ENCODE measurements around the gene WNK3. TPM values are rescaled to one million over a fixed set of nuclear protein-coding genes. Genes with fewer than 3 reads are reported as not detected.

The WNK3 gene
- total RNA-seq, 5 donors from 2014 or later (not counting 1 experiment from before 2014, with no cell fraction given), result 0.29 to 0.68 (median 0.40) TPM

- Histone ChIP-seq H3K4me3 (ENCODE audit: control insufficient read depth in 1 of 2, extremely low read depth in 1 of 2, low read length in 1 of 2) (no peak overlapping the region), H3K27ac (ENCODE audit: low read length) (no peak overlapping the region), H3K27me3 (replicated peaks in 1 of 2; ENCODE audit: control insufficient read depth in 2 of 2, extremely low read depth in 1 of 2, insufficient read depth in 2 of 2, low read length in 1 of 2) (no peaks in the 10 kb centered on the region), H3K9me3 (no peaks in the 10 kb centered on the region), H3K4me1 (ENCODE audit: control insufficient read depth in 1 of 2, extremely low read depth in 1 of 2, insufficient read depth in 2 of 2, low read length in 2 of 2) (no peaks in the 10 kb centered on the region), H3K36me3 (ENCODE audit: control insufficient read depth in 2 of 2, extremely low read depth in 1 of 2, insufficient read depth in 1 of 2, low read length in 1 of 2) (peaks cover 0 to 7% of the 10 kb centered on the region in 2 donors)
- Mint-ChIP-seq H3K9me3 (no peaks in the 10 kb centered on the region), H3K27me3 (peaks cover 0 to 4% of the 10 kb centered on the region in 2 donors), H3K36me3 (peaks cover 22% of the 10 kb centered on the region), H3K4me3 (no peak overlapping the region), H3K27ac (no peak overlapping the region), H3K4me1 (peaks cover 0 to 1% (median 0%) of the 10 kb centered on the region in 3 donors)
- no peak for DNase-seq
- CTCF ChIA-PET, result no interaction called here
- ATAC-seq (replicated peaks in 1 of 4), result no peak
- POLR2A ChIA-PET, result no interaction called here
These were observed 186.8 kb downstream of the WNK3 start for GRCh38 chrX:54171091-54171490.

- Mint-ChIP-seq H3K4me3 (no peak overlapping the region), H3K27me3 (peaks cover 0 to 4% of the 10 kb centered on the region in 2 donors), H3K9me3 (no peaks in the 10 kb centered on the region), H3K27ac (no peak overlapping the region), H3K36me3 (peaks cover 4% of the 10 kb centered on the region), H3K4me1 (peaks cover 0 to 1% (median 0%) of the 10 kb centered on the region in 3 donors)
- Histone ChIP-seq H3K9me3 (no peaks in the 10 kb centered on the region), H3K4me1 (ENCODE audit: control insufficient read depth in 1 of 2, extremely low read depth in 1 of 2, insufficient read depth in 2 of 2, low read length in 2 of 2) (no peaks in the 10 kb centered on the region), H3K27ac (ENCODE audit: low read length) (no peak overlapping the region), H3K36me3 (ENCODE audit: control insufficient read depth in 2 of 2, extremely low read depth in 1 of 2, insufficient read depth in 1 of 2, low read length in 1 of 2) (no peaks in the 10 kb centered on the region), H3K27me3 (replicated peaks in 1 of 2; ENCODE audit: control insufficient read depth in 2 of 2, extremely low read depth in 1 of 2, insufficient read depth in 2 of 2, low read length in 1 of 2) (no peaks in the 10 kb centered on the region), H3K4me3 (ENCODE audit: control insufficient read depth in 1 of 2, extremely low read depth in 1 of 2, low read length in 1 of 2) (no peak overlapping the region)
- POLR2A ChIA-PET, result no interaction called here
- DNase-seq, result no peak
- ATAC-seq (replicated peaks in 1 of 4), result no peak
- no CpG with 5 or more reads among the region's 4 CpGs for WGBS (ENCODE audit: insufficient coverage)
- CTCF ChIA-PET, result interaction anchor here in 1 of 2 donors (0.8 kb wide), 1 partner anchor 400 kb away, joined by 9 read pairs; no protein-coding TSS in a partner anchor
These were observed 190.9 kb downstream of the WNK3 start for GRCh38 chrX:54166915-54167314.

- no peaks in the 10 kb centered on the region for H3K4me1 ChIP-seq (ENCODE audit: control insufficient read depth in 1 of 2, extremely low read depth in 1 of 2, insufficient read depth in 2 of 2, low read length in 2 of 2)
- ChIA-PET POLR2A (no interaction called here), CTCF (no interaction called here)
- H3K4me1 Mint-ChIP-seq, result no peaks in the 10 kb centered on the region
- ATAC-seq (replicated peaks in 1 of 4) (no peak), DNase-seq (no peak)
- no peaks in the 10 kb centered on the region for H3K9me3 Mint-ChIP-seq
- no peaks in the 10 kb centered on the region for H3K9me3 ChIP-seq
- H3K27me3 ChIP-seq (replicated peaks in 1 of 2; ENCODE audit: control insufficient read depth in 2 of 2, extremely low read depth in 1 of 2, insufficient read depth in 2 of 2, low read length in 1 of 2), result no peaks in the 10 kb centered on the region
- no peak overlapping the region for H3K4me3 Mint-ChIP-seq
- H3K27ac Mint-ChIP-seq, result no peak overlapping the region
- peaks cover 0 to 5% of the 10 kb centered on the region in 2 donors for H3K27me3 Mint-ChIP-seq
- no peak overlapping the region for H3K27ac ChIP-seq (ENCODE audit: low read length)
- peaks cover 28% of the 10 kb centered on the region for H3K36me3 Mint-ChIP-seq
- no peak overlapping the region for H3K4me3 ChIP-seq (ENCODE audit: control insufficient read depth in 1 of 2, extremely low read depth in 1 of 2, low read length in 1 of 2)
- no peaks in the 10 kb centered on the region for H3K36me3 ChIP-seq (ENCODE audit: control insufficient read depth in 2 of 2, extremely low read depth in 1 of 2, insufficient read depth in 1 of 2, low read length in 1 of 2)
These were observed 200.3 kb downstream of the WNK3 start for GRCh38 chrX:54157561-54157960.

Other genes with a start within 250 kb of the WNK3 start
- 10 to 100 TPM; 14.9 to 23.0 (median 19.5) TPM for gene FAM120C, start 174.8 kb downstream of the WNK3 start, total RNA-seq
- gene TSR2, start 82.4 kb upstream of the WNK3 start, total RNA-seq, result 10 to 100 TPM; 39.5 to 42.3 (median 39.7) TPM
- gene FGD1, start 138.2 kb upstream of the WNK3 start, total RNA-seq, result under 1 TPM in 4 of 5 donors, not detected in 1; 0.08 to 0.13 (median 0.09) TPM
- 10 to 100 TPM; 42.5 to 47.1 (median 43.3) TPM for gene GNL3L, start 172.2 kb upstream of the WNK3 start, total RNA-seq